ENCODE results near the gene DYSF. TPM values are rescaled to one million over a fixed set of nuclear protein-coding genes. Genes with fewer than 3 reads are reported as not detected.

DYSF gene
- total RNA-seq, 1 experiment from 2014 or later: 2.2 TPM

DNA sequence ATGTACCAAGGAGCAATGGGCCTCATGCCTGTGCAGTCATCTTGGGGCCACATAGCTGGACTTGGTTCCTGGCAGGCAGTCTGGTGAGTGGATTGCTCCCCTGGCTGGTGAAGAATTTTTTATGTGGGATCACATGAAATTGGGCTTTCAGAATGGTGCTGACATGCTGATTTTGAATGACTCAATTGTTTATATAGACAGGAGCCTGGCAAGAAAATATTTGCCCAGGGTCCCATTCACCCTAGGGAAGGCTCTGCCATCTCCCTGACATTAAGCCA is 266.9 kb downstream of the DYSF start:
- Histone ChIP-seq H3K36me3 (ENCODE audit: control insufficient read depth, insufficient read depth, low read length) (no peaks in the 10 kb centered on the region), H3K9me3 (peaks cover 14% of the 10 kb centered on the region), H3K4me1 (peaks cover 8% of the 10 kb centered on the region; the same call in 1 of the 2 replicates), H3K27me3 (replicated peaks; ENCODE audit: control insufficient read depth, insufficient read depth, low read length) (no peaks in the 10 kb centered on the region), H3K4me3 (ENCODE audit: low read depth, low read length) (no peak overlapping the region)
- peaks cover 11% of the 10 kb centered on the region for H3K9me3 Mint-ChIP-seq (ENCODE audit: unreplicated experiment)
- BruUV-seq (replicated peaks): no TSS peak
- H3K36me3 Mint-ChIP-seq (ENCODE audit: insufficient read depth, unreplicated experiment): no peaks in the 10 kb centered on the region
- intact Hi-C loops (cut with micrococcal nuclease; ENCODE audit: unreplicated experiment): no loop called here
- no peaks in the 10 kb centered on the region for H3K27me3 Mint-ChIP-seq (ENCODE audit: insufficient read depth, unreplicated experiment)
- ChIA-PET POLR2A (no interaction called here), CTCF (interaction anchor here (1.3 kb wide), 1 partner anchor 14 kb away, joined by 3 read pairs; no protein-coding TSS in a partner anchor)
- no peak overlapping the region for H3K27ac Mint-ChIP-seq (ENCODE audit: unreplicated experiment)
- peaks cover 8% of the 10 kb centered on the region for H3K4me1 Mint-ChIP-seq (ENCODE audit: low read depth, unreplicated experiment)
- TF ChIP-seq, protein P1, sequence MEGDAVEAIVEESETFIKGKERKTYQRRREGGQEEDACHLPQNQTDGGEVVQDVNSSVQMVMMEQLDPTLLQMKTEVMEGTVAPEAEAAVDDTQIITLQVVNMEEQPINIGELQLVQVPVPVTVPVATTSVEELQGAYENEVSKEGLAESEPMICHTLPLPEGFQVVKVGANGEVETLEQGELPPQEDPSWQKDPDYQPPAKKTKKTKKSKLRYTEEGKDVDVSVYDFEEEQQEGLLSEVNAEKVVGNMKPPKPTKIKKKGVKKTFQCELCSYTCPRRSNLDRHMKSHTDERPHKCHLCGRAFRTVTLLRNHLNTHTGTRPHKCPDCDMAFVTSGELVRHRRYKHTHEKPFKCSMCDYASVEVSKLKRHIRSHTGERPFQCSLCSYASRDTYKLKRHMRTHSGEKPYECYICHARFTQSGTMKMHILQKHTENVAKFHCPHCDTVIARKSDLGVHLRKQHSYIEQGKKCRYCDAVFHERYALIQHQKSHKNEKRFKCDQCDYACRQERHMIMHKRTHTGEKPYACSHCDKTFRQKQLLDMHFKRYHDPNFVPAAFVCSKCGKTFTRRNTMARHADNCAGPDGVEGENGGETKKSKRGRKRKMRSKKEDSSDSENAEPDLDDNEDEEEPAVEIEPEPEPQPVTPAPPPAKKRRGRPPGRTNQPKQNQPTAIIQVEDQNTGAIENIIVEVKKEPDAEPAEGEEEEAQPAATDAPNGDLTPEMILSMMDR (IDR thresholded peaks at IDR 0.05; ENCODE audit: insufficient read depth in 1 of 2, low read depth in 1 of 2, low read length in 1 of 2, severe bottlenecking in 1 of 2, unreplicated experiment in 1 of 2): no peak
- DNase-seq: no peak
- H3K4me3 Mint-ChIP-seq (ENCODE audit: unreplicated experiment): no peak overlapping the region

DNA sequence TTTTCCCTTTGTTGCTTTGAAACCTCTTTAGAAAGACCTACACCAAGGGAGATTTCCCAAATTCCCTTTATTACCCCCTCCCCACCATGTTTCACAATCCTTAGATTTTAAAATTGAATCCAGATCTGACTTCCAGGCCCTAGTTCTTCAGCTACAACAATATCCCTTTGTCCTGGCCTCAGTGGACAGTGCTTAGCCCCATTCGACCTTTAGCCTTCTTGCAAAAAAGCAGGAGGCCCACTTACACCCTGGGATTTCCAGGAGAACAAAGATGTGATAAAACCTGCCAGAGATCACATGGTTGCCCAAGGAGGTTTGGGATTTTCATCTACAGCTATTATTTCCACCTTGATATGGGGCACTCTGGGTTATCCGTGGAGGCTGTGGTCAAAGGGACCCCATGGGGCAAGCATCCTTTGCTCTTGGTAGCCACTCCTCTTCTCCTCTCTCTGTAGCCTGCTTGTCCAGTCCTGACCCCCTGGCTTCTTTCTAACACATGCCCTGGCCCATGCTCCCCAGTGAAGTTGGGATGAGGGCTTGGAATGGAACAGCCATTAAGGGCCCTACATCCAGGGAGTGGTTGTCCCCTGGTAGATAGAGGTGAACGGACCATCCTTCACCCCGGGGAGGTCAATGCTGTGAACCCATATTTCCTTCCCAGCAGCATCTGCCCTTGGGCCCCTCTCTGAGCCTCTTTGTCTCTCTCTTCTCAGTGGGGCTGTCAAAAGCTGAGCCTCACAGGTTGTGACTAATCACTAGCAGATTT is 267.4 kb downstream of the DYSF start:
- intact Hi-C loops (cut with micrococcal nuclease; ENCODE audit: unreplicated experiment): no loop called here

DNA sequence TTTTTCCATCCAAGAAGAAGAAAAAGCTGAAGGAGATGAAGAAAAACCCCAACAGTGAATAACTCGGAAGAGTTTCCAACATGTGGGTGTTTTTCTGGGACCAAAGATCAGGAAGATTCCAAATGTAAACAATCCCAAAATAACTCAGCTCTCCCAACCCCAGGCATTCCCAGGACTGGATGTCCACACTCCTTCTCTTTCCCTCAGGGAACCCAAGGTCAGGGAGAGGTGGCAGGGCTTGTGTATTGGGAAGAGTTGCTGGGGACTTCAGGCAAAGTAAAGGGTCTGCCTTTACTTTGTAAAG is 268.0 kb downstream of the DYSF start:
- BruUV-seq (replicated peaks): no TSS peak
- Mint-ChIP-seq H3K4me3 (ENCODE audit: unreplicated experiment) (no peak overlapping the region), H3K9me3 (ENCODE audit: unreplicated experiment) (peaks cover 11% of the 10 kb centered on the region), H3K4me1 (ENCODE audit: low read depth, unreplicated experiment) (peaks cover 8% of the 10 kb centered on the region), H3K27ac (ENCODE audit: unreplicated experiment) (no peak overlapping the region), H3K27me3 (ENCODE audit: insufficient read depth, unreplicated experiment) (no peaks in the 10 kb centered on the region), H3K36me3 (ENCODE audit: insufficient read depth, unreplicated experiment) (no peaks in the 10 kb centered on the region)
- POLR2A ChIA-PET: no interaction called here
- TF ChIP-seq, protein P1 (IDR thresholded peaks at IDR 0.05; ENCODE audit: insufficient read depth in 1 of 2, low read depth in 1 of 2, low read length in 1 of 2, severe bottlenecking in 1 of 2, unreplicated experiment in 1 of 2): no peak
- Histone ChIP-seq H3K4me3 (ENCODE audit: low read depth, low read length) (no peak overlapping the region), H3K4me1 (peaks cover 8% of the 10 kb centered on the region; the same call in 1 of the 2 replicates), H3K27me3 (replicated peaks; ENCODE audit: control insufficient read depth, insufficient read depth, low read length) (no peaks in the 10 kb centered on the region), H3K9me3 (peaks cover 17% of the 10 kb centered on the region), H3K36me3 (ENCODE audit: control insufficient read depth, insufficient read depth, low read length) (no peaks in the 10 kb centered on the region)
- intact Hi-C loops (cut with micrococcal nuclease; ENCODE audit: unreplicated experiment): no loop called here
- DNase-seq: no peak
- CTCF ChIA-PET: no interaction called here

More for the DNA sequence above, 267.4 kb downstream of the DYSF start:
- TF ChIP-seq, protein P1 (IDR thresholded peaks at IDR 0.05; ENCODE audit: insufficient read depth in 1 of 2, low read depth in 1 of 2, low read length in 1 of 2, severe bottlenecking in 1 of 2, unreplicated experiment in 1 of 2): no peak
- Mint-ChIP-seq H3K4me3 (ENCODE audit: unreplicated experiment) (no peak overlapping the region), H3K27me3 (ENCODE audit: insufficient read depth, unreplicated experiment) (no peaks in the 10 kb centered on the region), H3K27ac (ENCODE audit: unreplicated experiment) (no peak overlapping the region), H3K9me3 (ENCODE audit: unreplicated experiment) (peaks cover 11% of the 10 kb centered on the region), H3K4me1 (ENCODE audit: low read depth, unreplicated experiment) (peaks cover 8% of the 10 kb centered on the region), H3K36me3 (ENCODE audit: insufficient read depth, unreplicated experiment) (no peaks in the 10 kb centered on the region)
- H3K4me3 ChIP-seq (ENCODE audit: low read depth, low read length): no peak overlapping the region
- CTCF ChIA-PET: interaction anchor here (1.3 kb wide), 1 partner anchor 15 kb away, joined by 3 read pairs; no protein-coding TSS in a partner anchor
- no peaks in the 10 kb centered on the region for H3K36me3 ChIP-seq (ENCODE audit: control insufficient read depth, insufficient read depth, low read length)
- peaks cover 8% of the 10 kb centered on the region; the same call in 1 of the 2 replicates for H3K4me1 ChIP-seq
- H3K27me3 ChIP-seq (replicated peaks; ENCODE audit: control insufficient read depth, insufficient read depth, low read length): no peaks in the 10 kb centered on the region
- no peak for DNase-seq
- no TSS peak for BruUV-seq (replicated peaks)
- POLR2A ChIA-PET: no interaction called here
- peaks cover 17% of the 10 kb centered on the region for H3K9me3 ChIP-seq

All from Caco-2 (cell line).